Islet of Langerhans (tissue), 1 donor: ENCODE data around the gene TWIST2.

Source experiments
- FAIRE-seq: peaks from one replicate; lab custom pipeline; 2011; peaks lifted over from hg19 to GRCh38; lab: Jason Lieb, UNC

TWIST2 gene

DNA sequence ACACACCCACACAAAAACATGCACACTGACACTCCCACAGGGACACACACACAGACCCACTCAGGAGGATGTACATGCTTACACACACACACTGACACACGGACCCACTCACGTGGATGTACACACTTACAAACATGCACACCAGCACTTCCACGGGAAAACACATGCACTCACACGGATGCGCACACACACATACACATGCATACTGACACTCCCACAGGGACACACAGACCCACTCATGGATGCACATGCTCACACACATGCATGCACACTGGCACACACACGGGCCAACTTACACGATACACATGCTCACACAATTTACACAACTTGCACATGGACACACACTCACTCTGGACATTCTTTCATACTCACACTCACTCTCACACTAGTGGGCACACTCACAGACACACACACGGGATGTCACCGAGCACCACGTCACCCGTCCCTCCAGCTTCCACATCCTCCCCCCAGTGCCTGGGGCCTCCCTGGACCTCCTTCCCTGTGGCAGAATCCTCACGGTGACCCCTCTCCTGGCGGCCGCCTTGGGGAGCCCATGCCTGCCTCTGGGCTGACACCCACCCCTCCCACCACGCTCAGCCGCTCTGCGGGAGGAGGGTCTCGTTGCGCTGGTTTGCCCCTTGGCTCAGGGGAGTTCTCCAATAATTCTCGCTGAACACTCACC, 58.5 kb downstream of the TWIST2 start:
- FAIRE-seq, result no peak

DNA sequence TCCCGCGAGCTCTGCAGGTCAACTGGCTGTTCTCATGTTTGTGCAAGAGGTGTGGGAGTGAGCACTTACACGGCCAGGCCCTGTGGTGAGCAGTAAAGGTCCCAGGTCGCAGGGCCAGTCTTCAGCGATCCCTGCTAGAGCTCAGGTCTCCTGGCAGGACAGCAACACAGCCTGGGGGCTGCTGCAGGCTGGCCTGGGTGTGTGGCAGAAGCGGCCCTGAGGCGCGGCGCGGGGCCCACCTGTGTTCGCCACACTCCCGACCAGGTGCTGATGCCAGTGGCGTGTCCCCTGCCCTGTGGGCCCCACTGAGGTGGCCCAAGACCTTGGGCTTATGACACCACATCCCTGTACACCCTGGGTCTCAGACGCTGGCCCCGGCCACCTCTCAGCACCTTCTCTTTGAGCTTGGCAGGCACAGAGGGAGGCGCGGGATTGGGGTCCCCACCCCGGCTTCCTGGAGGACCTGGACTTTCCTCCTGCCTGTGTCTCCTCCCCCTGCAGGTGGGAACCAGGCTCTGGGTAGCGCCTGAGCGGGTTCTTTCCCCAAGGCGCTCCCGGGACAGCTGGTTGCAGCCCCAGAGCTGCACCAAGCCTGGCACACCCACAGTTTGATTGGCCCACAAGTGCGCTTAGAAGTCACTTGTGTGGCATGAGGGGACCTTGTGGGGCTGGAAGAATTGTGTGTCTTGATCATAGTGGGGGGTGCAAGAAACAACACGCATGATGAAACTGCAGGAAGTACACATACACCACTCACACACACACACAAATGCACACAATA, 59.2 kb downstream of the TWIST2 start:
- FAIRE-seq, result no peak

DNA sequence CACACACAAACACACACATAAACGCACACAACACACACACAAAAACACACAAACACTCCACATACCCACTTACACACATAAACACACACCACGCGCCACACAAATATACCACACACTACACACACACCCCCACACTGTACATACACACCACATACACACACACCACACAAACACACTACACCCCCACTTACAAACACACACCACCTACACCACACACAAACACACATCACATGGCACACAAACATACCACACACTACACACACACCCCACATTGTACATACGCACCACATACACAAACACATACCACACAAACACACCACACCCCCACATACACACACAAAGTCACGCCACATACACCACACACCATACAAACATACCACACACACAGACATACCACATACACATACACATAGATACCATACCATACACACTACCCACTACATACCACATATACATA, 59.9 kb downstream of the TWIST2 start:
- FAIRE-seq, result no peak

DNA sequence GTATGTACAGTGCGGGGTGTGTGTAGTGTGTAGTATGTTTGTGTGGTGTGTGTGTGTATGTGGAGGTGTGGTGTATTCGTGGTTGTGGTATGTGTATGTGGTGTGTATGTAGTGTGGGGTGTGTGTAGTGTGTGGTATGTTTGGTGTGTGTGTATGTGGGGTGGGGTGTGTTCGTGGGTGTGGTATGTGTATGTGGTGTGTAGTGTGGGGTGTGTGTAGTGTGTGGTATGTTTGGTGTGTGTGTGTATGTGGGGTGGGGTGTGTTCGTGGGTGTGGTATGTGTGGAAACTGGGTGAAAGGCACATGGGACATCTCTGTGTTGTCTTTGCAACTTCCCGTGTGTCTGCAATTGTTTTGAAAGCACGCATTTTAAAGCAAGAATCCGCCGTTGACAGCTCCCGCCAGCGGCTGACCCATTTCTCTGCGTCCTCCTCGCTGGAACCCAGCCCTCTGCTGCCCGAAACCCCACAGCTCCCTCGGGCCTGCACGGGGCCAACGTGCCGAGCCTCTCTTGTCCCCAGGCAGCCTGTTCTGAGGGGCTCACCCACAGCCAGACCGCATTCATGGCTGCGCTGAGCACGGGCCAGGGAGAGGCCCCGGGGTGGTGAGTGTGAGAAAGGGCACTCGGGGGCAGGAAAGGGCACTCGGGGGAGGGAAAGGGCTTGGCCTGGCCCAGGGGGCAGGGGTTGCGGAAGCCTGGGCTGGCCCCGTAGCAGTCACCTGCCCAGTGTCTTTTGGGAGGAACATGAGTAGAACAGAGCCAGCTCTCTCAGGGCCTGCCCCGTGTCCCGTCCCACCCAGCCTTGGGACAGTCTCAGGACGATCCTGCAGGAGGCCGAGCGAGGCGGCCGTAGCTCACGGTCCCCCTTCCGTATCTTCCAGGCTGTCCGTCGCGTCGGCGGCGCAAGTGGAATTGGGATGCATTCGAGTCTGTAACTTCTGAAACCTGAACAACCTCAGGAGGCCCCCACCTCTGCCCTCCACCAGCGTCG, 61.4 kb downstream of the TWIST2 start:
- no peak for FAIRE-seq

DNA sequence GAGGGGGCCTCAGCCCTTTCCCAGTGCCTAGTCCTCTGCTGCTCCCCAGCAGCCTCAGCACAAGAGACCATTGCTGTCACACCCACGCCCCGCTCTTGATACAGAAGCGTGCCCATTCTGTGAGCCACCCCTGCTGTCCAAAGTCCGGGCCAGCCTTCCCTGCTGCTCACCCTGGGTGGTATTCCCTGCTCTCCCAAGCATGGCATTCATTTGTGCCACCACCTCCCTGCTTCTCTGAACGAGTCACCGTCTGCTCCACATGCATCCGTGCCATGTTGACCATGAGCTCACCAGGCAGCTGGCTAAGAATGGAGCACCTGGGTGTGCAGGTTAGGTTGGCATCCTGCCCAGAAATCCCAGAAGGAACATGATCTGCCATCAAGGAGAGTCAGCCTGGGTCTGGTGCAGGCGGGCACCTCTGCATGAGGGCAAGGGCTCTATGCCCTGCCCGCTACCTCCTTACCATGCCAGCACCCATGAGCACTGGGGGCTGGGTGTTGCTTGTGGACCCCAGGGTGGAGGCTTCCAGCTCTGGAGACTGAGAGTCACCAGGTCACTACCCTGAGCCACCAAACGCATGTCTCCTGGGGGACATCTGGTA, 63.0 kb downstream of the TWIST2 start:
- FAIRE-seq, result no peak

DNA sequence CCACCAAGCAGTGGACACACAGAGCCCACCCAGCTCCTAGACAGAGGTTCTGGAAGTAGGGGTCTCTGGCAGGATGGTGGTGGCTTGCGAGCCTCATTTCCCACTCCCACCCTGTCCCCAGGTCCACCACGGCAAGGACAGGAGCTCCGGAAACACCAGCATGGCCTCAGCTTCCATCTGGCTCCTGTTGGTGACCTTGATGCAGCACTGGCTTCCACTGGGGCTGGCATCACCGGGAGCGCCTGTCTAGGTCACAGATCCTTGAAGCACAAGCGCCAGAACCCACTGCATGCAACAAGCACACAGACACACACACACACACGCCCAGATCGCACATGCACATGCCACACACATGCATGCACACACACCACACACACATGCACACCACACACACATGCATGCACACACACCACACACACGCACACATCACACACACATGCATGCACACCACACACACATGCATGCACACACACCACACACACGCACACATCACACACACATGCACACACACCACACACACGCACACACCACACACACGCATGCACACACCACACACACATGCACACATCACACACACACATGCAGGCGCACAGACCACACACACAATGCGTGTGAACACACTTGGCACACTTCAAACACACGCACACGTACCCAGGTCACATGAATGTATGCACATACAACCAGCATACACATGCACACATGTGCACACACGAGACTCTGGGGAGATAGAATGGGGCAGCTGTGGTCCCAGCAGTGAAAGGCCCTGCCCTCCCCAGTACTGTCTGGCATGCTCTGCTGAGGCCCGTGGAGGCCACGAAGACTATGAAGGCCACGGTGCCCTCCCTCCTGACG, 63.7 kb downstream of the TWIST2 start:
- FAIRE-seq, result no peak

DNA sequence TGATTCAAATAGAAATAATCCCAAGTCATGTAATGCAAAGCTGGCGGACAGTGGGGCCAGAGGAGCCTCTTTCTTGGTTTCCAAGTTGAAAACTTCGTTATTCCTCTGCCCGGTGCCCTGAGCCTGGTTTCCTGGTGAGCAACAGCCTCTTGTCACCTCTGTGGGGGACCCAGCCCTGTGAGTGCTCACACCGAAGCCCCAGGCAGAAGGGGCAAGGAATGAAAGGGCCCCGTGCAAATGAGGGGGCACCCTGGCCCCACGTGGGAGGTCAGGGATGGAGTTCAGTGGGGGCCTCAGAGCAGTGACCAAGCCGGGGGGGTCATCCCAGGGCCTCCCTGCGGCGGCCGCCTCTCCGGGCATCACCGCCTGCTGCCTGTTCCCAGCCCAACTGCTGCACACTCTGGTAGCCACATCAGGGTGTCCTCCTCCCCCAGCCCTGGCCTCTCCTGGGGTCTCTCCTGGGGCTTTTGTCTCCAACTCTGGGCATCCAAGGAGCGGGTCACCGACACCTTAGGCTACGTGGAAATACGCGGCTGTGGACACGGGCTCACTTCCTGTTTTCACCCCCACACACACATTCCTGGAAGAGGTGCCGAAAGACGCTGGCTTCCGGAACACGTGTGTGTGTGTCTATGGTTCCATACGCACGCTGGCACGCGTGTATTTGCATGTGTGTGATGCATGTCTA, 64.5 kb downstream of the TWIST2 start:
- FAIRE-seq, result no peak

DNA sequence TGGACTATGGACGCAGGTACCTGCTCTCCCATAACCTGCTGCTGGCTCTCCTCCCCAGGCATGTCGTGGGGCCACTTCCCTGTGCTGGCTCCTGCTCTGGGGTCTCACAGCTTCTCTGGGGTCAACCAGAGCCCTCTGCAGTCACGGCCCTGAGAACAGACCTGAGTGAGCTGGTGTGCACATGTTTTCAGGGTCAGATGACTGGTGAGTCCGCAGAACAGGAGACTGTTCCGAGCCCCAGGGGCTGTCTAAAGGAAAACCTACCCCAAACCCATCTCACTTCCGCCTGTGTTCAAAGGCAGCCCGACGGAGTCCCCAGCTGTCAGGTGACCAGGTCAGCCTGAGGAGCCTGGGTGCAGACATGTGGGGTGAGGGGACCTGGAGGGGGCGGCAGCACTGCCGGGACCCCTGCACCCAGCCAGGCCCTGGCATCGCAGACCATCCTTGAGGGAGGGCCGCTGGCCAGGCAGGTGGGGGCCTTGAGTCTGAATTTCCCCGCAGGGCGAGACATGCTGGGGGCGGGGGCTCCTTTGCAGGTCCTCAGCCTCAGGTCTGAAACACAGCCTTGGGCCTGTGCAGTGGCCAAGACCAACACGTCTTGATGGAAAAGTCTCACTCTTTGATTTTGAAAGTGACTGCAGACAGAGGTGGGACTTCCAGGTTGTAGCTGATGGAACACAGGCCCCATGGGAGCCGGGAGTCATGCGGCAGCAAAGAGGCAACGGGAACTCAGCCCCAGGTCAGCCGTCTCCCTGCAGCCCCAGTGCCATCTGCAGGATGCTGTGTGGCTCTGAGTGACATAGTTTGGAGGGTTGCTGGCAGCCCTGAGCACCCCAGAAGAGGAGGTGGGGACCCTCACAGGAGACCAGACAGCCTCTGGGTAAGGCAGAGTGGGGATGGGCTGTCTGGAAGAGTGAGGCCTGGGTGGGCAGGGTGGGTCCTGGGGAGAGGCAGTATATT, 65.3 kb downstream of the TWIST2 start:
- no peak for FAIRE-seq

DNA sequence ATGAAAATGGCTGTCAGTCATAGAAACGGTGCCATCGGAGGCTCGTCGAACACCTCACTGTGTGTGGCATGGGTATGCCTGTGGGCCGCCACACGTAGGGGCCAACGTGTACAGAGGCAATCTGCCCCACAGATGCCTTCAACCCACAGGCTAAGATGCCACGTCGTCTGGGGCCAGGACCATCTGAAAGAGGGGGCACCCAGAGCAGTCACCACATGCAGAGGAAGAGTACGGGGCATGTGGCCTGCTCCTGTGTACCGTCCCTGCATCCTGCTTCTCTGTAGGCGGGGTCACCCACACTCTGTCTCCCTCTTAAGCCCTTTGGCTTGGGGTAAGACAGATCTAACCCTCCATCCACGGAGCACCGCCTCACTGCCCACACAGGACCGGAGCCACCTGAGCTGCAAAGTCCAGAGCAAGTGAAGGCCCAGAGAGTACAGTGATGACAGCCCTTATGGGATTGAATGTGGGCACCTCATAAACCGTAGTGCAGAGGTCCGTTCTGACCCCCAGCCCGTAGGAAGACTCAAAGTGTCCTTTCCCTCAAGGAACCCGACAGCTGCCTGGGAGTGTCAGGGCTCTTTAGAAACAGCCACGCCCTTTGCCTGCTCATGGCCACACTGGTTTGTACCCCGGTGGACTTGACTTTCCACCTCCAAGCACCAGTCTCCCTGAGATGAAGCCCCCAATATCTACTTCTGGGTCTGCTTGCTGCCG, 66.2 kb downstream of the TWIST2 start:
- FAIRE-seq, result no peak

DNA sequence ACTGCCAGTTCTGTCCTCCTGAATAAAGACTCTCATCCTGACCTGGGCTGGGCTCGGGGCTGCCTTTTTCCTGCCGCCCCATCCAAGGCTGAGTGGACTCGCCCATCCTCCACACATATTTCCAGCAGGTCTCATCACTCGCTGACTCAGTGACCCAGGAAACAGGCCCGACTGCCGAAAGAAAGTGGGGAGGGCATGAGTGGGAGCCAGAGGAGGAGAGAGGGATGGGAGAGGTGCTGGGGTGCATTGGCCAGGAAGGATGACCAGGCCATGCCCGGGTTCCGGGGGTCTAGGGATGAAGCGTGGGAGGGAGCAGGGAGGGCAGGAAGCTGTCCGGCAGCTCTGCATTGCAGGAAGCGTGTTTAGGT, 66.7 kb downstream of the TWIST2 start:
- FAIRE-seq, result no peak

DNA sequence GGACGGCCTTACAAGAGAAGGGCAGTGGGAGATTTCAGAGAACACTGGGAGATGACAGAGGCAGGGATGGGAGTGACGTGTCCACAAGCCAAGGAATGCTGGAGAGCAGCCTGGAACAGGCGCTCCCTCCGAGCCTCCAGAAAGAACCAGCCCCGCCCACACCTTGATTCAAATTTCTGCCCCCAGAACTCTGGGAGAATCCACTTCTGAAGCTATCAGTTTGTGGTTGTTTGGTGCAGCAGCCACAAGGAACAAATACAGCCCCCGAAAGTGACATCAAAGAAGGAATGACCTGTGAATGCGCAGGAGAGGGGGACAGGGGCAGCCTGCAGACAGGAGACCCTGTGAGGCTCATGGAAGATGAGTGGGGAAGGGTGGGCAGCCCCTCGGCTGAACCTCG, 67.3 kb downstream of the TWIST2 start:
- FAIRE-seq, result no peak

DNA sequence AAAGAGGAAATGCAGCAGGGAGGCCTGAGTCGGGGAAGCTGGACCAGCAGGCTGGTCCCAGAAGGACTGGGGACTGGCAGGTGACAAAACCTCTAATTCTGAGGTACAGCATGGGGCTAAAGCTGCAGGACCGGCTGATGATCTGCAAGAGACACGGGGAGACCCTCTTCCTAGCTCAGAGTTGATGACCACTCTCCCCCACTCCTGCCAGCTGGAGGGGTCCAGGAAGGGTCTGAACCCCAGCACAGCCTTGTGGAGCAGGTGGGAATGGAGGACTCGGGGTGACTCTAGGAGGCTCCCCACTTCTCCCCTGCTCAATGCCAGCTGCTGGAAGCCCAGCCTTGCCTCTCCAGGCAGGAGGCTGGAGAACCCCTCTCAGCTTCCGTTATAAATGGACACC, 67.7 kb downstream of the TWIST2 start:
- FAIRE-seq, result no peak

DNA sequence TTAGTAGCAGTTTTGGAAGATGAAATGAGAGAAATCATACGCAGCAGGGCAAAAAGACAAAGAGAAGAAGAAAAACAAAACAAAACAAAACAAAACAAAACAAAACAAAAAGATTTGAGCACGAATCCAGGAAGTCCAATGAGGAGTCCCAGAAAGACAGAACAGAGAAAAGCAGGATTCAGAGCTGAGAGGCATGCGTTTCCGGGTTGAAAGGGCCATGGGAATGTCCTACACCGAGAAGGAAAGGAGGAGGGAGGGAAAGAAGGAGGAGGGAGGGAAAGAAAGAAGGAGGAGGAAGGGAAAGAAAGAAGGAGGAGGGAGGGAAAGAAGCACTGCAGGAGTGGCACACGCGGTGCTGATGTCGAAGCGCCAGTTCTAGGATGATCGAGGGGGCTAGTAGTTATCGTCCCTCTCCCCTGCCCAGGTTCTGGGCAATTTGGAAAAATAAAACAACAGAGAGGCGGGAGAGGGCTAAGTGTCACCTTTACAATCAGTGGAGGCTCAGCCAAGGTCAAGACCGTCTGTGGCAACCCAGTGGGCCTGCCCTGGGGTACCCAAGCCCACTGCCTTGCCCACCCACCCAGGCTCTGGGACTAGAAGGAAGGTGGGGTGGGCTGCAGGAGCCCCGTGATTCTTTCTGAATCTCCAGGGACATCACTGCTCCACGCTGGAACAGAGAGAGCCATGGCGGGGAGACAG, 68.4 kb downstream of the TWIST2 start:
- no peak for FAIRE-seq

DNA sequence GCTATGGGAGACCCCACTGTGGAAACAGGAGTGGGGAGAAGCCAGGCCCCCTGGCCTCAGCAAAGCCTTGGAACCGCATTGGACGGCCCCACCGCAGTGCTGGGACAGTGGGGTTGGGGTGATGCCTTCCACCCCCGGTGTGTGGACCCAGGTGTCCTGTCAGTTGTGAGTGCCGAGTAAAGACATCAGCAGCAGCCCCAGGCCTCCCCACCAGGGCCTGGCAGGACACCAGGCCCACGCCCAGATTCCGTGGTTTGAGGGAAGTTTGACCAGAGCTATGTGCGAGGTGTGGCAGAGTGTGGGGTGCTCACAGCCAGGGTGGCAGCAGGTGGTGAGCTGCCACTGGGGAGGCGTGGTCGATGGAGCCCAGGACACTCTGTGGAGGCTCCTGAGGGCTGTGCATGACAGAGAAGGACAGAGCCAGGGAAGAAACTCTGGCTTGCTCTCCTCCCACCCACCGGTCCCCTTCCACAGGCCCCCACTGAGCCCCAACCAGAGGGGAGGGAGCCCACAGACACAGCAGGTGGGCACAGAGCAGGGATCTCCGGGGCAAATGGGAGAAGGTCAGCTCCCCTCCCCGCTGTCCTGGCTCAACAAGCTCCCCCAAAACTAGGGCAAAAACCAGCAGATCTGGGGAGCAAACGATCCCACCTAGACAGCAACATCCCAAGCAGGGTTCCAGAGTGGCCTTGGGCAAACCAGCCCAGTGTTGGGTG, 69.1 kb downstream of the TWIST2 start:
- FAIRE-seq, result no peak

DNA sequence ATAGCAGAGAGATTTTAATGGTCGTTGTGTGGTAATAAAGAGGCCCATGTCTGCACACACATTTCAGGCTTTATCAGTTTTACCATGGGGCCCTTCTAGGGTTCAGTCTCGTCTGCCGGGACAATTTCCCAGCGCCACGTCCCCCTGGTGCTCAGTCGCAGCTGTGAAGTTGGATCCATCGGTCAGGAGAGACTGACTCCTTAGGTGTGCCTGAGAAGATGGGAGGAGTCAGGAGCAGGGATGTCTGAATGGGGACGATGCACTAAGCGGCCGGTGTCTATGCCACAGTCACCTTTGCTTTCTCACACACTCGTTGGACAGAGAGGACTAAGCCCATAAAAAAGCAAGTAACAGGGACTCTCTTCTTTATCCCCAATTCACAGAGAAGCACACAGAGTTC, 71.4 kb downstream of the TWIST2 start:
- no peak for FAIRE-seq

DNA sequence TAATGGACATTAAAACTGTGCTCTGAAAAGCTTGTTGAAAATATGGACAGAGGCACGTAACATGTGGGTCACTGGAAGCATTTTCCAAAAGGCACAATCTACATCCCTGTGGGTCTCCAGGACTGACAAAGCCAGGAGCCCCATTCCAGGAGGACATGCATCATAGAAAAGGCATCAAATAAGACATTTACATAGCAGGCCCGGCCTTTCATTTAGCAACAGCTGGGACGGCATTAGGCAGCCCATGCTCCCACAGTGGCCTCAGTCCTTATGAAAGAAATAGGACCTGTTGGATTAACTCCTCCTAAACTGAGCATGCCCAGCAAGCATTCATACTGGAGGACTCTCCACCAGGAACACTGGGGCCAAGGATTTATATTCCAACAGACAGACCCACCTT, 72.2 kb downstream of the TWIST2 start:
- no peak for FAIRE-seq

DNA sequence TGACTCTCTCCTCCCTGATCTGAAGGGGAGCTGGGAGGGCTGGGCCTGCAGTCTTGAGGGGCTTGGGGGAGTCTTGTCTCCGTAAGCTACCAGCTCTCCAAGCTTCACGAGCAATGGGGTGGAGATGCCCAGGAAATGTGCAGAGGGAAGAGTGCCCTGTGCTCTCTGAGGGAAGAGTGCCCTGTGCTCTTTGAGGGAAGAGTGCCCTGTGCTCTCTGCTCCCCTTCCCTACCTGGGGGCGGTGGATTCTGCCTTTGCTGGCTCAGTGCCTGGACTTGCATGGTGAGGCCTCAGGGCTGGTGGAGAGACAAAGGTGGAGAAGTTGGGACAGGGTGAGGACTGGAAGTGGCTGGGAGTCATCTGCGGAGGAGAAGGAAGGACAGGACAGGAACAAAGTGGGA, 72.7 kb downstream of the TWIST2 start:
- no peak for FAIRE-seq

DNA sequence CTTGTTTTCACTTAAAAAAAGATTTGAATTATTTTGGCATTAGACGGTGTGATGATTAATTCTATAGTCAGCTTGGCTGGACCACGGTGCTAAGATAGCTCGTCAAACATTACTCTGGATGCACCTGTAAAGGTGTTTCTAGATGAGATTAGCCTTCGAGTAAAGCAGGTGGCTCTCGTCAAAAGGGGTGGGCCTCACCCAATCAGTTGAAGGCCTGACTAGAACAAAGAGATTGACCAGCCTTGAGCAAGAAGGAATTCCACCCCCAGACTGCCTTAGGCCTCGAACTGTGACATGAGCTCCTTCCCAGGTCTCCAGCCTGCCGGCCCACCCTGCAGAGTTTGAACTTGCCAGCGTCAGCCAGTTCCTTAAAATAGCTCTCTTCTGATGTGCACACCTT, 73.4 kb downstream of the TWIST2 start:
- FAIRE-seq, result no peak
